ENCODE results near the gene DNAH10.

Gene DNAH10

DNA sequence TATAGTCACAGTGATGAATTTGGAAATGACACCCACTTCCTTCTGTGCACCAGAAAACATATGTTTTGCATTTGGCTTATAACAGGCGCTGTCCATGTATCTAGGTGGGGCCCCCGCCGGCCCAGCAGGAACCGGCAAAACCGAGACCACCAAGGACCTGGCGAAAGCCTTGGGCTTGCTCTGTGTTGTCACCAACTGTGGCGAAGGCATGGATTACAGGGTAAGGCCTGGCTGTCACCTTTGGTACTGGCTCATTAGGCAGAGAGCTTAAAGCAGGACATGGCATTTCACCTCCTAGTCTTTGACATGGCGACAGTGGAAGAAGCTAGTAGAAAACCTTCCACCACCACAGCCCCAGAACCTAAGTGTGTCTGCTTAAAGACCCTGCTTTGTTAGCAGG lies 85.8 kb downstream of the DNAH10 start:
- Histone ChIP-seq H3K4me1 (ENCODE audit: insufficient read depth, insufficient read length) (no peaks in the 10 kb centered on the region), H3K27me3 (ENCODE audit: insufficient read depth, insufficient read length) (peaks cover 4% of the 10 kb centered on the region), H3K9me3 (ENCODE audit: insufficient read depth, low read length) (no peaks in the 10 kb centered on the region), H3K36me3 (ENCODE audit: insufficient read depth, insufficient read length, low read length) (no peaks in the 10 kb centered on the region), H3K9ac (ENCODE audit: insufficient read length, low read depth) (no peak overlapping the region), H3K4me3 (ENCODE audit: insufficient read length, low read depth) (no peak overlapping the region)
- TF ChIP-seq SUZ12 (IDR thresholded peaks at IDR 0.05; ENCODE audit: extremely low read depth, insufficient read depth, insufficient read length) (no peak), ZNF274 (IDR thresholded peaks at IDR 0.05; ENCODE audit: low read depth, low read length) (no peak), YY1 (IDR thresholded peaks at IDR 0.05; ENCODE audit: insufficient read depth, insufficient read length) (no peak)
- no peak for DNase-seq (ENCODE audit: low read depth, low spot score)

DNA sequence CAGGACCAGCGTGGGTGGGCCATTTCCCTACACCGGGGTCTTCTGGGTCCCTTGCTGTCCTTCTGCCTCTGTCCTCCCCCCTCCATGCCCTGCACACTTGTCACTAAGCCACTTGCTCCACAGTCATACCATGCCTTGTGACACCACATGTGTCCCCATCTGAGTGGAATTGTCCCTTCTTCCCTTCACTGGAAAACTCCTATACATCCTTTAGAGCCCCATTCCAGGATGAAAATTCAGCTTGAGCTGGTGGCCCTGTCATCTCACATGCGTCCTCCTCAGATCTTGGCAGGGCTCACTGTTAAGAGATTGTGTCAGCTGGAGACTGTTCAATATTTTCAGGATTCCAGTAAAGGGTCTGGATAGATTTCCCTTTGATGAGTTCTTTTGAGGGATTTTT lies 87.4 kb downstream of the DNAH10 start:
- Histone ChIP-seq H3K27me3 (ENCODE audit: insufficient read depth, insufficient read length) (peaks cover 4% of the 10 kb centered on the region), H3K9me3 (ENCODE audit: insufficient read depth, low read length) (no peaks in the 10 kb centered on the region), H3K36me3 (ENCODE audit: insufficient read depth, insufficient read length, low read length) (no peaks in the 10 kb centered on the region), H3K9ac (ENCODE audit: insufficient read length, low read depth) (no peak overlapping the region), H3K4me3 (ENCODE audit: insufficient read length, low read depth) (no peak overlapping the region), H3K4me1 (ENCODE audit: insufficient read depth, insufficient read length) (no peaks in the 10 kb centered on the region)
- no peak for TF ChIP-seq SUZ12 (IDR thresholded peaks at IDR 0.05; ENCODE audit: extremely low read depth, insufficient read depth, insufficient read length)
- no peak for TF ChIP-seq ZNF274 (IDR thresholded peaks at IDR 0.05; ENCODE audit: low read depth, low read length)
- no peak for TF ChIP-seq YY1 (IDR thresholded peaks at IDR 0.05; ENCODE audit: insufficient read depth, insufficient read length)
- DNase-seq (ENCODE audit: low read depth, low spot score) = no peak

DNA sequence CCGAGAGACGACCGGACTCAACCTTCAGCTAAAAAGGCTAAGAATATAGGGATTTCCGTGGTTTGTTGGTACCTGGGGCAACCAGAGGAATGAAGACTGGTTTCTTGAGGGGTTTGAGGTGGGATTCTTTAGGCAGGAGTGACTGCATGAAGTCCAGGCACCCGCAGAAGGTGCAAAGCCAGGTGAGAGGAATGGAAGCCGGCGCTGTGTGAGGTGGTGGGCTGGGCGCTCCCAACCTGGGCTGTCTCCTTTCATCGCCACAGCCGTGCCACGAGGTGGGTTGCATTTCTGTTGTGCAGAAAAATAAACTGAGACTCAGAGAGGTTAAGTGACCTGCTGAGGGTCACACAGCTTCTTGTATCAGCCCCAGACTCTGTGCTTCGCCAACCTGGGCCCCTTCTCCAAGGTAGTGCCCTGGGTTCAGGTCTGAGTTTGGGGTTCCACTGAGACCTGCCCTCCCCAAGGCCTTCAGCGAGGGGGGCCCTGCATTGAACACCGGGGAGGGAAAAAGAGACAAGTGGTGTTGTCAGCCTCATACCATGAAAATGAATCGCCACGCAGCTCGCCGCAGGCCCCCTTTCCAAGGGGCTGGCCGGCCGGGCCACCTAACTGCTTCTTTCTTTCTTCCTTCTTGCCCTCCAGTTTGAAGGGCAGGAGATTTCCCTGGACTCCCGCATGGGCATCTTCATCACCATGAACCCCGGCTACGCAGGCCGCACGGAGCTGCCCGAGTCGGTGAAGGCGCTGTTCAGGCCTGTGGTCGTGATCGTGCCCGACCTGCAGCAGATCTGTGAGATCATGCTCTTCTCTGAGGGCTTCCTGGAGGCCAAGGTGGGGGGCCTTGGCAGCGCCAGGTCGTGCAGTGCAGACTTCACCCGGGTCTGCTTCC lies 88.4 kb downstream of the DNAH10 start:
- Histone ChIP-seq H3K4me3 (ENCODE audit: insufficient read length, low read depth) (no peak overlapping the region), H3K36me3 (ENCODE audit: insufficient read depth, insufficient read length, low read length) (no peaks in the 10 kb centered on the region), H3K27me3 (ENCODE audit: insufficient read depth, insufficient read length) (peaks cover 4% of the 10 kb centered on the region), H3K9ac (ENCODE audit: insufficient read length, low read depth) (no peak overlapping the region), H3K4me1 (ENCODE audit: insufficient read depth, insufficient read length) (no peaks in the 10 kb centered on the region), H3K9me3 (ENCODE audit: insufficient read depth, low read length) (no peaks in the 10 kb centered on the region)
- DNase-seq (ENCODE audit: low read depth, low spot score) = no peak
- TF ChIP-seq SUZ12 (IDR thresholded peaks at IDR 0.05; ENCODE audit: extremely low read depth, insufficient read depth, insufficient read length) (no peak), ZNF274 (IDR thresholded peaks at IDR 0.05; ENCODE audit: low read depth, low read length) (no peak), YY1 (IDR thresholded peaks at IDR 0.05; ENCODE audit: insufficient read depth, insufficient read length) (no peak)

DNA sequence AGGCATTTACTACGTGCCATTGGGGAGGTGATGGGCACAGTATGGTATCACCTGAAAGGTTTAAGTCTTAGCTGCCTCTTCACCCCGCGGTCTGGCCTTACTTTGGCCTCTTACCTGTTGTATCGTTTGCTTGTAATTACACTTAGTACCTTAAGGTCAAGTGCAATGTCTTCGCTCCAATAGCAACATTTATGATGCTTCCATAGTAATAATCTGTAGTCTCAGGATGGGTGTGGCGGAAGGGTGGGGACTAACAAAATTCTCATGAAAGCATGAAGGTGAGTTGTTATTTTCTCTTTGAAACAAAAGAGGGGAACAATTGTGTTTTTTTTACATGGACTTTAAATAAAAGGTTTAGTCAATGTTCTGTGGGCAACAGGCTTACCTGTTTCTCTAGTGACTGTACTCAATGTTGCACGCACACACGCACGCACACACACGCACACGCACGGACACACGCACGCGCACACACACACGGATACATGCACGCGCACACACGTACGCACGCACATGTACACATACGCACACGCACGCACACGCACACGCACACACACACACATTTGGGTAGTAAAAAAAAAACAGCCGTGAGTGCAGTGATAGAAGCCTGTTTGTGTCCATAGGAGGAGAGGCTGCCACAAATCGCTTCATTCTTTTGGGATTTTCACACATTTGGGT lies 91.4 kb downstream of the DNAH10 start:
- no peak for DNase-seq (ENCODE audit: low read depth, low spot score)
- H3K27me3 ChIP-seq (ENCODE audit: insufficient read depth, insufficient read length) = peaks cover 4% of the 10 kb centered on the region
- no peaks in the 10 kb centered on the region for H3K36me3 ChIP-seq (ENCODE audit: insufficient read depth, insufficient read length, low read length)
- no peaks in the 10 kb centered on the region for H3K9me3 ChIP-seq (ENCODE audit: insufficient read depth, low read length)
- TF ChIP-seq SUZ12 (IDR thresholded peaks at IDR 0.05; ENCODE audit: extremely low read depth, insufficient read depth, insufficient read length) (no peak), ZNF274 (IDR thresholded peaks at IDR 0.05; ENCODE audit: low read depth, low read length) (no peak), YY1 (IDR thresholded peaks at IDR 0.05; ENCODE audit: insufficient read depth, insufficient read length) (no peak)
- no peak overlapping the region for H3K4me3 ChIP-seq (ENCODE audit: insufficient read length, low read depth)
- H3K4me1 ChIP-seq (ENCODE audit: insufficient read depth, insufficient read length) = no peaks in the 10 kb centered on the region
- H3K9ac ChIP-seq (ENCODE audit: insufficient read length, low read depth) = no peak overlapping the region

DNA sequence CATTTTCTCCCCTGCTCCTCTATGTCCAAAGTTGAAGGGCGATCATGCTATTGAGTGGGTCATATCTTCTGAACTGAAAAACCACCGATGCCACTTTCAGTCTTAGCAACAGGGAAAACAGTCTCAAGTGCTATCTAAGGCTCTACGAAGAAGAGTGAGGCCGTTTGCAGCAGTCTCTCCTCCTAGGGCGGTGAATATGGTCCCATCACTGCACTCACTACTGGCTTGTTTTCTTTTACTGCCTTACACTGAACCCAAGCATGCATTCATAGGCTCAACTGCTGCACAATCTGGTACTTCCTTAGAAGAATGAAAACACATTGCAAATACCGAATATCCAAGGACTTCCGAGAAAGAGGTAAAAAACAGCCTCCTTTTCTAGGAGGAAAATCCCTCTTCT lies 92.1 kb downstream of the DNAH10 start:
- H3K9me3 ChIP-seq (ENCODE audit: insufficient read depth, low read length) = no peaks in the 10 kb centered on the region
- peaks cover 4% of the 10 kb centered on the region for H3K27me3 ChIP-seq (ENCODE audit: insufficient read depth, insufficient read length)
- no peak for TF ChIP-seq ZNF274 (IDR thresholded peaks at IDR 0.05; ENCODE audit: low read depth, low read length)
- TF ChIP-seq YY1 (IDR thresholded peaks at IDR 0.05; ENCODE audit: insufficient read depth, insufficient read length) = no peak
- no peak for TF ChIP-seq SUZ12 (IDR thresholded peaks at IDR 0.05; ENCODE audit: extremely low read depth, insufficient read depth, insufficient read length)
- H3K4me1 ChIP-seq (ENCODE audit: insufficient read depth, insufficient read length) = no peaks in the 10 kb centered on the region
- no peak overlapping the region for H3K4me3 ChIP-seq (ENCODE audit: insufficient read length, low read depth)
- DNase-seq (ENCODE audit: low read depth, low spot score) = no peak
- no peak overlapping the region for H3K9ac ChIP-seq (ENCODE audit: insufficient read length, low read depth)
- H3K36me3 ChIP-seq (ENCODE audit: insufficient read depth, insufficient read length, low read length) = no peaks in the 10 kb centered on the region

DNA sequence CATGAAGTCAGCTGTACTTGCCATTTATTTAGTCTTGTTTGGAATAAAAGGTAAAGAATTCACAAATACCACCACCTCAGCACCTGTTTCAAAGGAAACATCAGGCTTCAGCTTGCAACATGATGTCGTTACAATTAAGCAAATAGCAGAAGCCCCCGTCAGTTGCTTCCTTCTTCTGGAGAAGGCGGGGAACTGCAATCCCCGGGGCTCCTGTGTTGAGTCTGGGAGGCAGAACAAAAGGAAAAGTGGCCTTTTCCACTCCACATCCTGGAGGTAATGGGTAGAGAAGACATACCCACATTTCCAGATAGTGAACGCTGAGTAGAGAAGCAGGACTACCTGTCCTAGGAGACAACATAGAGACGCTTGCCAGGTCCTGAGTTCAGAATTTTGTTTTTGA lies 92.8 kb downstream of the DNAH10 start:
- peaks cover 3% of the 10 kb centered on the region for H3K27me3 ChIP-seq (ENCODE audit: insufficient read depth, insufficient read length)
- TF ChIP-seq SUZ12 (IDR thresholded peaks at IDR 0.05; ENCODE audit: extremely low read depth, insufficient read depth, insufficient read length) (no peak), YY1 (IDR thresholded peaks at IDR 0.05; ENCODE audit: insufficient read depth, insufficient read length) (no peak), ZNF274 (IDR thresholded peaks at IDR 0.05; ENCODE audit: low read depth, low read length) (no peak)
- no peak overlapping the region for H3K4me3 ChIP-seq (ENCODE audit: insufficient read length, low read depth)
- H3K36me3 ChIP-seq (ENCODE audit: insufficient read depth, insufficient read length, low read length) = no peaks in the 10 kb centered on the region
- H3K4me1 ChIP-seq (ENCODE audit: insufficient read depth, insufficient read length) = no peaks in the 10 kb centered on the region
- no peak for DNase-seq (ENCODE audit: low read depth, low spot score)
- no peaks in the 10 kb centered on the region for H3K9me3 ChIP-seq (ENCODE audit: insufficient read depth, low read length)
- no peak overlapping the region for H3K9ac ChIP-seq (ENCODE audit: insufficient read length, low read depth)

DNA sequence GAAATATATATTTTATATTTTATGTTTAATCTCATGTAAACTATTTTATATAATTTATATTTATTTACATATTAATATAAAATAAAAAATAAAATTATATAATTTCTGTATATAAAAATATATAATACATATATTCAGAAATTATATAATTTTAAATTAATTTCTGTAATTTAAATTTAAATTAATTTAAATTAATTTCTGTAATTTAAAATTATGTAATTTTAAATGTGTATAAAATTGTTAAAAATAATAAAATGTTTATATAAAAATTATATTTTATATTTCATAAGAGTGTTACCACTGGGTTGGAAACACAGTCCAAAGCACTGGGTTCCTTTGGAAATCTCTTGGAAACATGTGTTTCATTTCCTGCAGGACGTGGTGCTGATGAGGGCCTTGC lies 94.6 kb downstream of the DNAH10 start:
- H3K27me3 ChIP-seq (ENCODE audit: insufficient read depth, insufficient read length) = no peaks in the 10 kb centered on the region
- no peaks in the 10 kb centered on the region for H3K4me1 ChIP-seq (ENCODE audit: insufficient read depth, insufficient read length)
- TF ChIP-seq YY1 (IDR thresholded peaks at IDR 0.05; ENCODE audit: insufficient read depth, insufficient read length) (no peak), SUZ12 (IDR thresholded peaks at IDR 0.05; ENCODE audit: extremely low read depth, insufficient read depth, insufficient read length) (no peak), ZNF274 (IDR thresholded peaks at IDR 0.05; ENCODE audit: low read depth, low read length) (no peak)
- H3K9ac ChIP-seq (ENCODE audit: insufficient read length, low read depth) = no peak overlapping the region
- no peaks in the 10 kb centered on the region for H3K36me3 ChIP-seq (ENCODE audit: insufficient read depth, insufficient read length, low read length)
- DNase-seq (ENCODE audit: low read depth, low spot score) = no peak
- H3K4me3 ChIP-seq (ENCODE audit: insufficient read length, low read depth) = no peak overlapping the region
- H3K9me3 ChIP-seq (ENCODE audit: insufficient read depth, low read length) = no peaks in the 10 kb centered on the region
